D721Med (cell line): ENCODE measurements around the gene FAM227A.

Experiments used
- DNase-seq: peaks from one replicate; pipeline ENCODE4 v3.0.0; 2011; ENCODE audit warnings: low spot score; ENCODE audit not compliant: insufficient read length
- FAIRE-seq: peaks from 2 replicates; lab custom pipeline; 2011; peaks lifted over from hg19 to GRCh38; lab: Jason Lieb, UNC
- TF ChIP-seq, protein P1 (sequence below): IDR thresholded peaks from 2 replicates; pipeline ENCODE4 v1.5.1; 2012; ENCODE audit warnings: mild to moderate bottlenecking, control low read depth; ENCODE audit not compliant: insufficient read depth; ENCODE audit errors: missing control alignments

The FAM227A gene

GRCh38 chr22:38699143-38699542 is 43.0 kb upstream of the FAM227A start:
- TF ChIP-seq, protein P1, sequence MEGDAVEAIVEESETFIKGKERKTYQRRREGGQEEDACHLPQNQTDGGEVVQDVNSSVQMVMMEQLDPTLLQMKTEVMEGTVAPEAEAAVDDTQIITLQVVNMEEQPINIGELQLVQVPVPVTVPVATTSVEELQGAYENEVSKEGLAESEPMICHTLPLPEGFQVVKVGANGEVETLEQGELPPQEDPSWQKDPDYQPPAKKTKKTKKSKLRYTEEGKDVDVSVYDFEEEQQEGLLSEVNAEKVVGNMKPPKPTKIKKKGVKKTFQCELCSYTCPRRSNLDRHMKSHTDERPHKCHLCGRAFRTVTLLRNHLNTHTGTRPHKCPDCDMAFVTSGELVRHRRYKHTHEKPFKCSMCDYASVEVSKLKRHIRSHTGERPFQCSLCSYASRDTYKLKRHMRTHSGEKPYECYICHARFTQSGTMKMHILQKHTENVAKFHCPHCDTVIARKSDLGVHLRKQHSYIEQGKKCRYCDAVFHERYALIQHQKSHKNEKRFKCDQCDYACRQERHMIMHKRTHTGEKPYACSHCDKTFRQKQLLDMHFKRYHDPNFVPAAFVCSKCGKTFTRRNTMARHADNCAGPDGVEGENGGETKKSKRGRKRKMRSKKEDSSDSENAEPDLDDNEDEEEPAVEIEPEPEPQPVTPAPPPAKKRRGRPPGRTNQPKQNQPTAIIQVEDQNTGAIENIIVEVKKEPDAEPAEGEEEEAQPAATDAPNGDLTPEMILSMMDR, result no peak
- FAIRE-seq, result no peak
- no peak for DNase-seq

DNA sequence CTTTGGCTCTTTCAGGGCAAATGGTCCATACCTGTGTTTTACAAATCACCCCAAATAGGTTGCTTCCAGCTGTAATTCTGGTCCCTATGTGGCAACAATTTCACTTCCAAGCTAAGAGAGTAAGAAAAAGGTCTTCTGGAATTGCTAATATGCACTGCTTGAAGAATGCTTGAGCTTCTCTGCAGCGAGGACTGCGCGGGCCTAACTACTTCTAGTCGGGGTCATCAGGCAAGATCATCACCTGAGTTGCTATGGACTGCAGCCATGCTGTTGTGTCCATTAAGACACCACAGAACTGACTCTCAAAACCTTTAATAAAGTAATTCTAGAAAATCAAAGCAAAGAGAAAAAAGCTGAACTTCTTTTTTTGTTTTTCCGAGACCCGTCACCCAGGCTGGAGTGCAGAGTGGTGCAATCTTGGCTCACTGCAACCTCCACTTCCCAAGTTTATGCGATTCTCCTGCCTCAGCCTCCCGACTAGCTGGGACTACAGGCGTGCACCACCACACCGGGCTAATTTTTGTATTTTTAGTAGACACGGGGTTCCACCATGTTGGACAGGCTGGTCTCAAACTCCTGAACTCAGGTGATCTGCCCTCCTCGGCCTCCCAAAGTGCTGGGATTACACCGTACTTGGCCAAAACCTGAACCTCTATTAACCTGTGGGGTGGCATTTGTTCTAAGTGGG is 42.4 kb upstream of the FAM227A start:
- DNase-seq, result no peak
- TF ChIP-seq, protein P1, result no peak
- FAIRE-seq, result no peak

DNA sequence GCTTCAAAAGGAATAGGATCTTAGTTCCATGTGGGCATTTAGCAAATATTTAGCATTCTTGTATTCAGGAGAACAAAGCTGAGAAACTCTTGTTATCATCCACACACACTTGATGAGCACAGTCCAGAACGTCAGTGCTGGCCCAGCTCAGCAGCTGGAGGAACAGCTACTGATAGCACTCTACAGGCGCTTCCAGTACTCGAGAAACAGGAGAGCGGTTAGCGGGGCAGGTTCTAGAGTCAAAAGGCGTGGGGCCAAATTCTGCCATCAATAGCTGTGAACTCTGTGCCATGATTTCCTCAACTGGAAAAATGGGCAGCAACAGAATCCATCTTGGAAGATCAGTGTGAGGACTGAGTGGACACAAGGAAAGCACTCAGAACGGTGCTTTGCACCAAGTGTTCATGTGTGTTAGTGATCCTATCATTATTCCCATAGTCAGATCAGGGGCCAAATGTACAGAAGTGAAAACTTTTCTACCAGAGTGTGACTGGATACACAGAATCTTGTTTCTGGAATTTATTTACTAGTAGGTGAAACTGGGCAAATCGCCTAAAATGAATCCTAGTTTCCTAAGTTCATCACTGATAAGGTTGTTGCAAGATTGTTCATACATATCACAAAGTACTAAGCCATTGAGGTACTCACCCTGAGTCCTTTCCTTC is 41.4 kb upstream of the FAM227A start:
- TF ChIP-seq, protein P1, result no peak
- no peak for DNase-seq
- no peak for FAIRE-seq

DNA sequence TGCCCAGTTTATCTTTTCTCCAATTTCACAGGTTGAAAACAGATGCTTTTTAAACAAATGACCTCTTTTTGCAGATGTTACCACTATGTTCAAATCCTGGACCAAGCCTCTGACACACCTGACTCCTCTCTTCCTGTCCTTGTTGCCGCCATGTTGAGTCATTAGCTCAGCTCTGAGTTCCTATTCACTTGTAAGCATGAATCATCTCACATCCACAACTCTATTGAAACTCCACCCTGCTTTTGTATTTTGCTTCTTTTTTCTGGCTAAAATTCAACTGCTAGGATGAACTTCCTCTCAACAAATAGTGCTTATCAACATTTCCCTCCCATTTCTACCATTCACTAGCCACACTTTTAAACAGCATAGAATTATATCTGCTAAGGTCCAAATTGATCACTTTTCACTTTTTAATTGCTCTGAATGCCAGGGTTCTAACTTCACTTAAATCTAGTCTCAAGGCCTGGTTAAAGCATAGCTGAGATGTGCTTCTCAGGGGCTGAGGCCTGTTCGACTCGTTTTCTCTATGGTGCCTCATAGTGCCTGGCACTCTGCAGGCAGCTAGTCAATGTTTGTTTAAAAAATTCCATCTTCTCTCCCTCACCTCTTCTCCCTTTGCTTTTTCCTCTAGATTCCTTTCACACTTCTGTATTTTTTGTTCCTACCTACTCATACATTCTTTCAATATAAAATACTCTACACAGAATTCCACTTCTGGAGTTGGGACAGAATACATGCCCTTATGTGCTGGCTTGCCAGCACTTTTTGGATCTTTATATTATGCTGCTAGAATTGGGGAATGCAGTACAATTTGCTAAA is 40.6 kb upstream of the FAM227A start:
- DNase-seq, result no peak
- FAIRE-seq, result no peak
- TF ChIP-seq, protein P1, result no peak

DNA sequence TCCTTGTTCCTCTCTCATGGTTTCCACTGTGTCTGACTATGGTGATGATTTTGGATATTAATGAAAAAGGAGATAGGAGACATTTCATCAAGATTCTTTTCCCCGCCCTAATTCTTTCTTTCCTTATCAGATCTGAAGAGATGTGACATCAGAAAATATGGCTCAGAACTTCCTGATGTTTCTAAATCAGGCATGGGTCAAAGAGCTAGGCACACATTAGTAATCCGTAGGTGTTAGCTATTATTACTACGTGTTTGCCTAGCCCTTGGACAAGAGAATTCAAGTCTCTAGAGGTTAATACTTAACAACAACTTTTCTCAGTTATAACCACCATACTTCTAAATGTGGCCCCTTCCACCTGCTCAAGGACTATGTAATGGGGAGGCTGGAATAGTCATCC is 38.7 kb upstream of the FAM227A start:
- FAIRE-seq (no peak), DNase-seq (no peak)
- TF ChIP-seq, protein P1, result no peak

GRCh38 chr22:38694049-38694448 is 37.9 kb upstream of the FAM227A start:
- DNase-seq, result no peak
- TF ChIP-seq, protein P1, result no peak
- FAIRE-seq, result no peak

- TF ChIP-seq, protein P1, result no peak
- no peak for FAIRE-seq
- DNase-seq, result no peak
Measured at GRCh38 chr22:38689651-38690050, 33.5 kb upstream of the FAM227A start.
